Posterior vena cava (tissue), 2 donors: ENCODE measurements around the gene MANF. TPM values are rescaled to one million over a fixed set of nuclear protein-coding genes. Genes with fewer than 3 reads are reported as not detected.

Source experiments
- DNase-seq: peaks from one replicate; pipeline ENCODE4 v3.0.0-alpha.2; 2020; ENCODE audit warnings: low spot score
- intact Hi-C, 2 donors: fragments of 100-400 bp; cut with DNase I; formaldehyde crosslinking; loops; one replicate each; pipeline versions ENCODE4 v1.14.1 to v1.14.2; 2022 to 2023
- total RNA-seq, 2 donors: library from RNA; stranded (reverse); fragmentation: NEBNext Ultra II Directional; extraction: Animal tissue kit (Norgen Biotek cat#: 25700); gene quantifications; one replicate each; pipeline ENCODE4 v1.2.1, GENCODE V29; 2021
- donor health status: DM: yes; HTN: yes; CAD: no.
- donor health status: DM: yes; HTN: yes; CAD: no.

MANF gene
- total RNA-seq, 2 donors from 2014 or later = 72.6 to 79.2 TPM

DNA sequence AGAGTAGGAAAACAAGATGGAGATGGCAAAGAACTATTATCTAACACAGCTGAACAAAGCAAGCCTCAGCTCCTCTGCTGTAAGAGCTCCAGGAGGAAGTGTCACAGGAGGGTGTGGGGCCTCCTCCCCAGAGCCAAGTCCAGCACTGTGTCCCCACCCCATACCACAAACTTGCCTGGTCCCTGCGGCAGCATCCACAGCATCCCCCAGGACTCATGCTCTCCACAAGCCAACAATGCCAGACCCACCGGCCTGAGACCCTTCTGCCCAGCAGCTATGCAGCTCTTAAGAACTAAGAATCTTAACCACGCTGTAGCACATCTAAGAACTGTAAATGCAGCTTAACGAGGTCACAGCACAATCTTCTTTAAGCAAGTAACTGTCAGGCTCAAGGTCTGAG lies 15.1 kb downstream of the MANF start:
- intact Hi-C loops = no loop called here

DNA sequence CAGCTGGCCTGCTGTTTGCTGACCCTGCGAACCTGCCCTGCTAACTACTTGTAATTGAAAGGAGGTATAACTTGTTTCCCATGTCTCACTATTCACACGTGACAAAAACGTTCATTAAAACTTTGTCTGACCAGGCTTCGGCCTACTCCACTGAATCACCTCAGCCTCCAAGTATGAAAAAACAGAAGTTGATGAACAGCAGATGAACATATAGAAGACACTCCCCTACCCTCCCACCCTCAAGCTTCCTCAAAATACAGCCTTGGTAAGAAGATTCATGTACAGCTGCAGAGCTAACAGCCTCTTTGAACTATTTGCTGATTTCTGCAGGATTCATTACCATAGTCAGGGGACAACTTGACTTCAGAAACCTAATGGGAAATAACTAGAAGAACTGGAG lies 16.6 kb downstream of the MANF start:
- DNase-seq = no peak
- intact Hi-C loops = no loop called here

More for the DNA sequence above, 15.1 kb downstream of the MANF start:
- DNase-seq = no peak

DNA sequence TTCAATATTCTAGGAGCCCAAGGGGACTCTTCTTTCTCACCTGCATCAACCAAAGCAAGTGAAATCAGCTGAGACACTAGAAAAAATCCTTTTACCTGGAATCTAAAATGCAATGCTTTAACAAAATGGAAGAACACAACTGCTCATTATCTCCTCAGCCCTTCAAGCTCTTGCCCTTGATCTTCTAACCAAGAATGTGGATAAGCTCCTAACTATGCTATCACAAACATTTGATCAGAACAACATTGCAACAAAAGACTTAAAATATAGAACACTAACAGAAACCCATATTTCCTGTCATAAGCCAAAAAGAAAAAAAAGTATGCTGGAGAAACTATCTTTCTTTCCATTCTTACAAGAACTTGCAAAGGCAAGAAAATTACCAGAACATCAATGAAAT lies 18.6 kb downstream of the MANF start:
- no peak for DNase-seq
- intact Hi-C loops = no loop called here

DNA sequence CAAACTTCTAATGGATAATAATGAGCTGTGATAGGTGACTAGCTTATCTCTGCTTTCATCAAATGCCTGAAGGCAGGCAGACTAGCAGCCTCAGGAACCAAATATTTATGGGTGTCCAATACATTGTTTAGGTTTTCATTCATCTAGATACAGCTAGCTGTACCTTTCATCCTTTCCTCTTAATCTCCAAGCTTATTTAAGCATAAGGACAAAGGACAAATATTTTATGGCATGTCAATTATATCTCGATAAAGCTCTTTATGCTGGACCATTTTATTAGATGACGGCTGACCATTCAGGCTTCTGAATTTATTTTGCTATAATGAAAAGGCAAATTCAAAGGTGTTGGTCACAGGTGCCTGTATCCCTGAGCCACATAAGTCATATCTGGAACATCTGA lies 22.9 kb downstream of the MANF start:
- no peak for DNase-seq
- intact Hi-C loops = no loop called here

DNA sequence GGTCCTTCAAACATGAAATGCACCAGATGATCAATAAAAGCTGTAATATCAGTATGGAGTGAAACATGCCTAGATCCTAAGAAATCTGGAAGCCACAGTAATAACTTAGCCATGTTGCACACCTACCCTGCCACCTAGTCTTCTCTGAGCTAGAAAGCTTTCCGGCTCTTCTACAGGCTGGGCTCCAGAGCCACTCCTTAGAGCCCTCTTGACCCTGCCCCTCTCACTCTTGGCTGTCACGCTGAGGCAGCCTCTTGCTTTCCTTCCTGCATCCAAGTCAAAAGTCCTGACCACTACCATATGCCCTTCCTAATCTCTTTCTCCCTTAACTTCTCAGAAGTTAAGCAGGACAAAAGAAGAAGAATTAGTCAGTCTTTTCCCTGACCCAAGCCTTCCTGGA lies 23.7 kb downstream of the MANF start:
- intact Hi-C loops = no loop called here
- DNase-seq = no peak

DNA sequence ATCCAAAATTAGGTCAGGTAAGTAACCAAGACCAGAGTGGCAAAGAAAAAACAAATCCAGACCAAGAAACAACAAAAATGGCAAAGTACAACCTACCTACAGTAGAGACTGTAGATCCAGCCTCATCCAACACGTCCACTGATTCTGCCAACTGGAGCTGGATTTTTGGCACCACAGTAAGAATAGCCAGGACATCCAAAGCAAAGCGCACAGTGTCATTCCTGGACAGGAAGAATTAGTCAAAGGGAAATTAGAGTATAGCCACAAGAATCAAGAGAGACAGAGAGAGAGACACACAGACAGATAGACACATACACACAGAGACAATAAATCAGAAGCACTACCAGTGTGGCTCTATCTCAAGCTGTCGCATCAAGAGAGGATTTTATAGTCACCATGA lies 37.1 kb downstream of the MANF start:
- intact Hi-C loops = no loop called here
- no peak for DNase-seq

DNA sequence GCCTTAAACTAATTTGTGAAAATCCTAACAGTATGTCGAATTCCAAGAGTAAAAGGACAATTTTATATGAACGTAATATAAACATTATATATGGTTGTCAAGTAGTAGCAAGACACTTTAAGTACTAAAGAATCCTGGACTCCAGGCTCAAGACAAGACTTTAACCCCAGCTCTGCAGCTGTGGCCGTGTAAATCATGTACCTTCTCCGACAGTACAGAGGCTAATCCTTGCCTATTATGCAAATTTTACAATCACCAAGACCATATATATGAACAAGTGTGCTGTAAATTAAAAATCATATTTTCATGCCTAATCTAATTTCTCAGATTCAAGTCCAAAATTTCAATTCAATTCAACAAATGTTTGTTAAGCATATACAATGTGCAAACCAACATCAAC lies 41.8 kb downstream of the MANF start:
- intact Hi-C loops = no loop called here
- DNase-seq = no peak

DNA sequence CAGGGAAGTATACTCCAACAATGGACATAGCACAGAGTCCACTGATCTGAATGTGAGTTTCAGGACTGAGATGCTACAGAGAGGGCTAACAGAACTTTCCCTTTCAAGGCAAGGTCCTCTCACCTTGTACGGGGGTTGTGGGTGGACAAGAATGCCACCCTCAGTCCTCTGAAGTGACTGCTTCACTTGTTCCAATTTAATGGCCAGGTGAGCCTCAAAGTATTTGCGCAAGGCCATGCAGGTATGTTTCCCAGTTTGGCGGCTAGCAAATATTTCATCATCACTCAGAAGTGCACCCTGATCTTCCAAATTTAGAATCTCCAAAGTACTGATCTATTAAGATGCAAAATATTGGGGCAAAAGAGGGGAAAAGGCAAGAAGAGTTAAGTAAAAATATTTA lies 44.0 kb downstream of the MANF start:
- DNase-seq = no peak
- intact Hi-C loops = no loop called here

DNA sequence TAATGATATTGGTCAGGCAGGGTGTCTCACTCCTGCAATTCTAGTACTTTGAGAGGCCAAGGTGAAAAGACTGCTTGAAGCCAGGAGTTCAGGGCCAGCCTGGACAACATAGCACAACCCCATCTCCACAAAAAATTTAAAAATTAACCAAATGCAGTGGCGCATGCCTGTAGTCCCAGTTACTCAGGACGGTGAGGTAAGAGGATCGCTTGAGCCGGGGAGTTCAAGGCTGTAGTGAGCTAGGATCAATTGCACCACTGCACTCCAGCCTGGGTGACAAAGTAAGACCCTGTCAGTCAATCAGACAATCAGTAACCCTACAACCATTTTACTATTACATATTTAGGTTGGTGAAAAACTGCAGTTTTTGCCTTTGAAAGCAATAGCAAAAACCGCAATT lies 49.0 kb downstream of the MANF start:
- intact Hi-C loops = no loop called here
- no peak for DNase-seq

DNA sequence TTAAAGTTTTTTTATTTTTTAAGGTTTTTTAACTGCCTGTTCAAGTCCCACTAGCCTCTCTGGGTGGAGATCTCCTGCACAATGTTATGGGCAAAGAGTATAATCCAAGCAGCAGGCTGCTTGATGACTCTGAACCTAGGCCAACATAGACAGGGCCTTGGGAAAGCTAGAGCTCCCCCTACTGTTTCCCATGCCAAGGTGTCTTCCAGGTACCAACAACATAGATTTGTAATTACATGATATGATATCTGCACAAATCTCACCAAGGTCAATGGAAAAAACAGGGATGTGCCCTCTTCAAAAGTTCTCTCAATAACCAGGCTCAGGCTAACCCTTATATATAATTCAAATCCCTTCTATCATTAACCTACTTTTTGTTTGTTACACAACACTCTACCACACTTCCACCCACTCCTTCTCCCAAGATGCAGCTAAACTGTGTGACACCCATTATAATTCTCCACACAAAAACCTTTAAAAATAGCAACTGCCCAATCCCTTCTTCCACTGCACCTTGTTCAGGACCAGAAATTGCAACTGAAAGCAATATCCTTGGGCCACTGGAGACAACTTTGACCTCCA lies 49.7 kb downstream of the MANF start:
- DNase-seq = no peak
- intact Hi-C loops = no loop called here

DNA sequence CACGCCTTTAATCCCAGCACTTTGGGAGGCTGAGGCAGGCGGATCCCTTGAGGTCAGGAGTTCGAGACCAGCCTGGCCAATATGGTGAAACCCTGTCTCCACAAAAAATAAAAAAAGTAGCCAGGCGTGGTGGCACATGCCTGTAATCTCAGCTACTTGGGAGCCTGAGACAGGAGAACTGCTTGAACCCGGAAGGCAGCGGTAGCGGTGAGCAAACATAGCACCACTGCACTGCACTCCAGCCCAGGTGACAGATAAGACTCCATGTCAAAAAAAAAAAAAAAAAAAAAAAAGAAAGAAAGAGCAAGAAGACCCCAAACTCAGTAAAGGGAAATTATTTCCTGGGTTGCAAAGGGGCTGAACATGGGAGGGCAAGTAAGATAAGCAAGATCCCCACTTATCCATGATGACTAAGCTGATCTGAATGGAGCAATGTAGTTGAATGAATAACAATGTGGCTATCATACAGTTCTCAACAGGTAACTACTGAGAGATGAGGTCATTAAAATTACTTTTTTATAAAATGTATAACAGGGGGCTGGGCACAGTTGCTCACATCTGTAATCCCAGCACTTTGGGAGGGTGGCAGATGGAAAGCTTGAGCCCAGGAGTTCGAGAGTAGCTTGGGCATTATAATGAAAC lies 52.0 kb downstream of the MANF start:
- intact Hi-C loops = no loop called here

More for the DNA sequence above, 52.0 kb downstream of the MANF start:
- no peak for DNase-seq

Other genes with a start within 250 kb of the MANF start
- gene RBM15B, start 6.0 kb downstream of the MANF start, total RNA-seq = 10 to 100 TPM; 20.2 to 22.7 TPM
- gene DCAF1, start 114.7 kb downstream of the MANF start, total RNA-seq = 10 to 100 TPM; 13.7 to 19.3 TPM
- 10 to 100 TPM; 20.0 to 21.2 TPM for gene RAD54L2, start 153.4 kb downstream of the MANF start, total RNA-seq